ENCODE measurements around the gene TMC3.

TMC3 gene

GRCh38 chr15:81330366-81331090 lies 43.5 kb downstream of the TMC3 start:
- Histone ChIP-seq H3K4me2 (ENCODE audit: low read length) (no peak overlapping the region), H3K36me3 (replicated peaks; ENCODE audit: low read depth, low read length) (no peaks in the 10 kb centered on the region), H3K9me3 (ENCODE audit: insufficient read depth, low read length) (no peaks in the 10 kb centered on the region)

DNA sequence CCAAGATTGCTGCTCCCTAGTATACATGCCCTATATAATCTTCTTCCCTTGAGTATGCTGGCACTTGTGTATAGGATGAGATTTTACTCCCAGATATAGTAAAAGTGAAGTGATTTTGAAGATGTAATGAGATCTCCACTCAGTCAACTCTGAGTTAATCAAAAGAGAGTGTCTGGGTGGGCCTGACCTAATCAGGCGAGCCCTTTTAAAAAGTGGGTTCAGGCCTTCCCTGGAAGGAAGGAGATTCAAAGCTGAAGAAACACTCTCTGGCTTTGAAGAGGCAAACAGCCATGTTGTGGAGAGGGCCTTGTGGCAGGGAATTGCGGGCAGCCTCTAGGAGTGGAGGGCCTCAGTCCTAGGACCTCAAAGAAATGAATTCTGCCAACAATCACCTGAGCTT lies 44.6 kb downstream of the TMC3 start:
- Histone ChIP-seq H3K4me2 (ENCODE audit: low read length) (no peak overlapping the region), H3K79me2 (ENCODE audit: low read length) (no peaks in the 10 kb centered on the region), H2AFZ (ENCODE audit: low read depth, low read length) (no peak overlapping the region), H3K27ac (ENCODE audit: low read length) (no peak overlapping the region), H3K4me1 (ENCODE audit: low read length) (peaks cover 11% of the 10 kb centered on the region), H3K4me3 (ENCODE audit: low read length) (no peak overlapping the region), H3K9ac (ENCODE audit: low read length) (no peak overlapping the region), H3K9me3 (ENCODE audit: insufficient read depth, low read length) (no peaks in the 10 kb centered on the region), H4K20me1 (ENCODE audit: insufficient read depth, low read length) (no peaks in the 10 kb centered on the region), H3K36me3 (replicated peaks; ENCODE audit: low read depth, low read length) (no peaks in the 10 kb centered on the region), H3K27me3 (ENCODE audit: low read depth, low read length) (no peaks in the 10 kb centered on the region)
- TF ChIP-seq, protein P1, sequence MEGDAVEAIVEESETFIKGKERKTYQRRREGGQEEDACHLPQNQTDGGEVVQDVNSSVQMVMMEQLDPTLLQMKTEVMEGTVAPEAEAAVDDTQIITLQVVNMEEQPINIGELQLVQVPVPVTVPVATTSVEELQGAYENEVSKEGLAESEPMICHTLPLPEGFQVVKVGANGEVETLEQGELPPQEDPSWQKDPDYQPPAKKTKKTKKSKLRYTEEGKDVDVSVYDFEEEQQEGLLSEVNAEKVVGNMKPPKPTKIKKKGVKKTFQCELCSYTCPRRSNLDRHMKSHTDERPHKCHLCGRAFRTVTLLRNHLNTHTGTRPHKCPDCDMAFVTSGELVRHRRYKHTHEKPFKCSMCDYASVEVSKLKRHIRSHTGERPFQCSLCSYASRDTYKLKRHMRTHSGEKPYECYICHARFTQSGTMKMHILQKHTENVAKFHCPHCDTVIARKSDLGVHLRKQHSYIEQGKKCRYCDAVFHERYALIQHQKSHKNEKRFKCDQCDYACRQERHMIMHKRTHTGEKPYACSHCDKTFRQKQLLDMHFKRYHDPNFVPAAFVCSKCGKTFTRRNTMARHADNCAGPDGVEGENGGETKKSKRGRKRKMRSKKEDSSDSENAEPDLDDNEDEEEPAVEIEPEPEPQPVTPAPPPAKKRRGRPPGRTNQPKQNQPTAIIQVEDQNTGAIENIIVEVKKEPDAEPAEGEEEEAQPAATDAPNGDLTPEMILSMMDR (IDR thresholded peaks at IDR 0.05; ENCODE audit: low read depth, low read length), result no peak
- TF ChIP-seq EZH2phosphoT487 (IDR thresholded peaks at IDR 0.05; ENCODE audit: low read depth), result no peak

More at GRCh38 chr15:81330366-81331090, 43.5 kb downstream of the TMC3 start:
- no peak overlapping the region for H3K9ac ChIP-seq (ENCODE audit: low read length)
- H3K4me1 ChIP-seq (ENCODE audit: low read length), result peaks cover 6% of the 10 kb centered on the region
- H4K20me1 ChIP-seq (ENCODE audit: insufficient read depth, low read length), result no peaks in the 10 kb centered on the region
- no peaks in the 10 kb centered on the region for H3K79me2 ChIP-seq (ENCODE audit: low read length)
- no peaks in the 10 kb centered on the region for H3K27me3 ChIP-seq (ENCODE audit: low read depth, low read length)
- H3K4me3 ChIP-seq (ENCODE audit: low read length), result no peak overlapping the region
- TF ChIP-seq, protein P1 (IDR thresholded peaks at IDR 0.05; ENCODE audit: low read depth, low read length), result no peak
- no peak for TF ChIP-seq EZH2phosphoT487 (IDR thresholded peaks at IDR 0.05; ENCODE audit: low read depth)
- H3K27ac ChIP-seq (ENCODE audit: low read length), result no peak overlapping the region
- H2AFZ ChIP-seq (ENCODE audit: low read depth, low read length), result no peak overlapping the region

DNA sequence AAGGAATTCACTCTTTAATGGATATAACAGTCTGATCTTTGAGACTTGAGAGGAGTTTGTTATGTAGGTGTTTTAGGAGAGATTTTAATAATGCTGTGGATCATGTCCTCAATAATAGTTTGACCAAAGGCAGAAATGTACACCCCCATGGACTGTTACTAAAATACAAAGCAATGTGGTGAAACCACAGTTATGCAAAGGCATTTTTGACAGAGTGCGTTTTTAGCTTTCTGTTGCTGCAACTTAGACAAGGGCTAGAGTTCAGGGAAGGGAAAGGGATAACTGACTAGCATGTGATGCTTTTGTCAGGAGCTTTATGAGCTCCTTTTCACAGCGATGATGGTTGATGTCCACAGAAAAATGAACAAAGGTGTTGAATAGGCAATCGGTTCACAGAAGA lies 46.5 kb downstream of the TMC3 start:
- Histone ChIP-seq H3K27ac (ENCODE audit: low read length) (no peak overlapping the region), H3K9me3 (ENCODE audit: insufficient read depth, low read length) (no peaks in the 10 kb centered on the region), H3K36me3 (replicated peaks; ENCODE audit: low read depth, low read length) (no peaks in the 10 kb centered on the region), H3K9ac (ENCODE audit: low read length) (no peak overlapping the region), H3K4me3 (ENCODE audit: low read length) (no peak overlapping the region), H3K27me3 (ENCODE audit: low read depth, low read length) (no peaks in the 10 kb centered on the region), H2AFZ (ENCODE audit: low read depth, low read length) (no peak overlapping the region), H4K20me1 (ENCODE audit: insufficient read depth, low read length) (no peaks in the 10 kb centered on the region; the same call in 1 of the 2 replicates), H3K4me1 (ENCODE audit: low read length) (peaks cover 12% of the 10 kb centered on the region), H3K79me2 (ENCODE audit: low read length) (peaks cover 13% of the 10 kb centered on the region), H3K4me2 (ENCODE audit: low read length) (no peak overlapping the region)
- no peak for TF ChIP-seq EZH2phosphoT487 (IDR thresholded peaks at IDR 0.05; ENCODE audit: low read depth)
- TF ChIP-seq, protein P1 (IDR thresholded peaks at IDR 0.05; ENCODE audit: low read depth, low read length), result no peak

DNA sequence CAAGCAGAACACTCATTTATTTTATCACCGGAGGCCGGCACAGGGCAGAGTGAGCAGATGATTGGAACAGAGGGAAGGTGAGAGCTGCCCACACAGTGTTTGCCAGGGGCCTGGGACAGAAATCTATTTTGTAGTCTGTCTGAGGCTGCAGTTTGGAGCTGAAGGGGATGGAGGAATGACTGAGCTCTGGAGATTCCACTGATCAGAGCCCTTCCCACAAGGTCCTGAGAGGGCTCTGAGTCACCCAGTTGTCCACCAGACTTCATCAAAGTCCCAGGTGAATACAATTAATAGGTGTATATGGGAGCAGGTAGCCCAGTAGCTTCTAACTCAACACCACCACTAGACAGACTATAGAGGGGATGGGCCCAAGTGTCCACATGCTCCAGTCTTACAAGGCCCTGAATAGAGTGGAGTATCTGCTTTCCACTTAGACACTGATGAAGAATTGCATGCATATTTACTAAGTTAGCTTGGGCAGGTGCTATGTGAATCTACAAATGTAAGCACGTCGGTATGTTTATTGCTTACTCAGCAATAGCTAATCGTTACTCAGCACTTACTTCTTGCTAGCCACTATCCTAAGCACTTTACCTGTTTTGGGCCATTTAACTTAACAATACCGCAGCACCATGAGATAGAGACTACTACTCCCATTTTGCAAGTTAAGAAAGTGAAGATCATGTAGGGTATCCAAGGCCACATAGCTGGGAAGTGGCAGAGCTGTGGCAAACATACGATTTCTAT lies 47.4 kb downstream of the TMC3 start:
- Histone ChIP-seq H3K4me1 (ENCODE audit: low read length) (peaks cover 15% of the 10 kb centered on the region), H2AFZ (ENCODE audit: low read depth, low read length) (no peak overlapping the region), H3K36me3 (replicated peaks; ENCODE audit: low read depth, low read length) (peaks cover 8% of the 10 kb centered on the region), H3K9ac (ENCODE audit: low read length) (no peak overlapping the region), H3K27me3 (ENCODE audit: low read depth, low read length) (no peaks in the 10 kb centered on the region), H3K27ac (ENCODE audit: low read length) (no peak overlapping the region), H3K4me2 (ENCODE audit: low read length) (no peak overlapping the region), H3K4me3 (ENCODE audit: low read length) (no peak overlapping the region), H4K20me1 (ENCODE audit: insufficient read depth, low read length) (no peaks in the 10 kb centered on the region; the same call in 1 of the 2 replicates), H3K9me3 (ENCODE audit: insufficient read depth, low read length) (no peaks in the 10 kb centered on the region), H3K79me2 (ENCODE audit: low read length) (peaks cover 18% of the 10 kb centered on the region)
- TF ChIP-seq, protein P1 (IDR thresholded peaks at IDR 0.05; ENCODE audit: low read depth, low read length), result no peak
- TF ChIP-seq EZH2phosphoT487 (IDR thresholded peaks at IDR 0.05; ENCODE audit: low read depth), result no peak
